Caco-2 (cell line): ENCODE measurements around the gene EVI2B. TPM values are rescaled to one million over a fixed set of nuclear protein-coding genes. Genes with fewer than 3 reads are reported as not detected.
A peak's percentile ranks its signal among the peaks of the same experiment; 100 is the strongest.

Experiments used
- BruUV-seq: library from RNA; stranded (reverse); fragments of 400-500 nt; replicated peaks from 2 replicates; lab custom pipeline; 2021; lab: Mats Ljungman, UMichigan
- CTCF ChIA-PET: fragments of 300-600 bp; sonication (Branson Sonifier 250); formaldehyde crosslinking; loops from one replicate; lab custom pipeline; 2022; ENCODE audit warnings: antibody characterized with exemption; lab: Charles Lee
- POLR2A ChIA-PET: fragments of 300-600 bp; sonication (Branson Sonifier 250); formaldehyde crosslinking; loops from one replicate; lab custom pipeline; 2022; ENCODE audit warnings: antibody characterized with exemption; lab: Charles Lee
- DNase-seq, 2 experiments: peaks; one replicate each; pipeline versions ENCODE4 v3.0.0 to v3.0.0-alpha.2; 2020 to 2022
- H3K27me3 ChIP-seq: replicated peaks from 2 replicates; pipeline ENCODE4 v1.6.0; 2011; ENCODE audit warnings: low read length; ENCODE audit not compliant: control insufficient read depth, insufficient read depth
- H3K36me3 ChIP-seq: 2 replicates; pipeline ENCODE4 v1.5.1; 2011; ENCODE audit warnings: low read length; ENCODE audit not compliant: control insufficient read depth, insufficient read depth
- H3K4me1 ChIP-seq: fragments of 250-450 bp; sonication (Bioruptor Pico); 2 replicates; pipeline ENCODE4 v1.5.1; 2020; ENCODE audit warnings: mild to moderate bottlenecking
- H3K4me3 ChIP-seq: 2 replicates; pipeline ENCODE4 v1.5.1; 2011; ENCODE audit warnings: low read depth, mild to moderate bottlenecking, control low read depth, low read length
- H3K9me3 ChIP-seq: fragments of 250-450 bp; sonication (Bioruptor Pico); 2 replicates; pipeline ENCODE4 v1.5.1; 2020; ENCODE audit warnings: mild to moderate bottlenecking, moderate library complexity
- H3K27ac Mint-ChIP-seq: one replicate; pipeline ENCODE4 v1.8.0; 2022; ENCODE audit warnings: mixed read lengths; ENCODE audit not compliant: unreplicated experiment
- H3K27me3 Mint-ChIP-seq: one replicate; pipeline ENCODE4 v1.8.0; 2022; ENCODE audit warnings: mixed read lengths; ENCODE audit not compliant: insufficient read depth, unreplicated experiment
- H3K36me3 Mint-ChIP-seq: one replicate; pipeline ENCODE4 v1.8.0; 2022; ENCODE audit warnings: mild to moderate bottlenecking, mixed read lengths; ENCODE audit not compliant: insufficient read depth, unreplicated experiment
- H3K4me1 Mint-ChIP-seq: one replicate; pipeline ENCODE4 v1.8.0; 2022; ENCODE audit warnings: low read depth, mixed read lengths; ENCODE audit not compliant: unreplicated experiment
- H3K4me3 Mint-ChIP-seq: one replicate; pipeline ENCODE4 v1.8.0; 2022; ENCODE audit warnings: mild to moderate bottlenecking, moderate library complexity, mixed read lengths; ENCODE audit not compliant: unreplicated experiment
- H3K9me3 Mint-ChIP-seq: one replicate; pipeline ENCODE4 v1.8.0; 2022; ENCODE audit warnings: mixed read lengths; ENCODE audit not compliant: unreplicated experiment
- intact Hi-C: fragments of 100-400 bp; cut with micrococcal nuclease; formaldehyde crosslinking; loops from one replicate; pipeline ENCODE4 v1.10.0; 2022; ENCODE audit not compliant: unreplicated experiment
- total RNA-seq: library from RNA; stranded (reverse); gene quantifications from 2 replicates; pipeline ENCODE4 v1.2.3, GENCODE V29; 2022
- TF ChIP-seq, protein P1 (sequence below), 2 experiments: fragments of 200-600 bp in 1 of 2; IDR thresholded peaks; 1 replicate in 1 of 2; 2 replicates in 1 of 2; pipeline versions ENCODE4 v1.5.1 to v1.8.0; 2011 to 2022; ENCODE audit warnings: antibody characterized with exemption in 1 of 2, control low read depth in 1 of 2, inconsistent platforms in 1 of 2, low read depth in 1 of 2, low read length in 1 of 2, mild to moderate bottlenecking in 1 of 2, moderate library complexity in 1 of 2; ENCODE audit not compliant: insufficient read depth in 1 of 2, severe bottlenecking in 1 of 2, unreplicated experiment in 1 of 2

EVI2B gene
- total RNA-seq, 1 experiment from 2014 or later = not detected

DNA sequence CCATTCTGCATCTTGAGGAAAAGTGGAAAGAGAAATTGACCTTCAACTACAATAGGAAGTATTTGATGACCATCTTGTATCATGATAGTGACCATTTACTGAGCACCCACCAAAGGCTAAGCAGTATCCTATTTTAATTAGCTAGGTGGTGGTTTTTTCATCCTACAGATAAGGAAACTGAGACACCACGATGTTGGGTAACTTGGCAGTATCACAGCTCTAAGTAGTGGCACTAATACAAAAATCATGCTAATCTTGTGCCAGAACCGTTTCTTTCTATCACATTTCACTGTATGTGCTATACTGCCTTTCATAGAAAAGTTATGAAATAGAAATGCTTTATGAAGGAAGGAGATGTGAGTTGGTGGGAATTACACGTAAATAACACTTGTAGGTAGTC lies 2.3 kb downstream of the EVI2B start:
- H3K4me1 Mint-ChIP-seq = no peaks in the 10 kb centered on the region
- Histone ChIP-seq H3K4me3 (no peak overlapping the region), H3K4me1 (no peaks in the 10 kb centered on the region), H3K36me3 (no peaks in the 10 kb centered on the region), H3K27me3 (no peaks in the 10 kb centered on the region), H3K9me3 (no peaks in the 10 kb centered on the region)
- POLR2A ChIA-PET = no interaction called here
- H3K4me3 Mint-ChIP-seq = no peak overlapping the region
- no peak for DNase-seq
- H3K9me3 Mint-ChIP-seq = no peaks in the 10 kb centered on the region
- no peaks in the 10 kb centered on the region for H3K27me3 Mint-ChIP-seq
- no TSS peak for BruUV-seq
- intact Hi-C loops = no loop called here
- peaks cover 14% of the 10 kb centered on the region for H3K36me3 Mint-ChIP-seq
- H3K27ac Mint-ChIP-seq = no peak overlapping the region
- TF ChIP-seq, protein P1, sequence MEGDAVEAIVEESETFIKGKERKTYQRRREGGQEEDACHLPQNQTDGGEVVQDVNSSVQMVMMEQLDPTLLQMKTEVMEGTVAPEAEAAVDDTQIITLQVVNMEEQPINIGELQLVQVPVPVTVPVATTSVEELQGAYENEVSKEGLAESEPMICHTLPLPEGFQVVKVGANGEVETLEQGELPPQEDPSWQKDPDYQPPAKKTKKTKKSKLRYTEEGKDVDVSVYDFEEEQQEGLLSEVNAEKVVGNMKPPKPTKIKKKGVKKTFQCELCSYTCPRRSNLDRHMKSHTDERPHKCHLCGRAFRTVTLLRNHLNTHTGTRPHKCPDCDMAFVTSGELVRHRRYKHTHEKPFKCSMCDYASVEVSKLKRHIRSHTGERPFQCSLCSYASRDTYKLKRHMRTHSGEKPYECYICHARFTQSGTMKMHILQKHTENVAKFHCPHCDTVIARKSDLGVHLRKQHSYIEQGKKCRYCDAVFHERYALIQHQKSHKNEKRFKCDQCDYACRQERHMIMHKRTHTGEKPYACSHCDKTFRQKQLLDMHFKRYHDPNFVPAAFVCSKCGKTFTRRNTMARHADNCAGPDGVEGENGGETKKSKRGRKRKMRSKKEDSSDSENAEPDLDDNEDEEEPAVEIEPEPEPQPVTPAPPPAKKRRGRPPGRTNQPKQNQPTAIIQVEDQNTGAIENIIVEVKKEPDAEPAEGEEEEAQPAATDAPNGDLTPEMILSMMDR (IDR thresholded peaks at IDR 0.05; ENCODE audit: insufficient read depth in 1 of 2, low read depth in 1 of 2, low read length in 1 of 2, severe bottlenecking in 1 of 2, unreplicated experiment in 1 of 2) = no peak
- CTCF ChIA-PET = no interaction called here

DNA sequence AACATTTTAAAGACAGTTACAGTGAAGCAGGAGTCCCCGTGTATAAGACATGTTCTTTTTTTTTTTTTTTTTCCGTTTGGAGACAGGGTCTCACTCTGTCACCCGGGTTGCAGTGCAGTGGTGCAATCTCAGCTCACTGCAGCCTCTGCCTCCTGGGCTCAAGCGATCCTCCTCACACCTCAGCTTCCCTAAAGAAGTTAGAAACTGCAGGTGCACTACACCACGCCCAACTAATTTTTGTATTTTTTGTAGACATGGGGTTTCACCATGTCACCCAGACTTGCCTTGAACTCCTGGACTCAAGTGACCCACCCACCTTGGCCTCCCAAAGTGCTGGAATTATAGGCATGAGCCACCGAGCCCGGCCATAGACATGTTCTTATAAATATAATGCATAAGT lies 3.0 kb downstream of the EVI2B start:
- Mint-ChIP-seq H3K9me3 (no peaks in the 10 kb centered on the region), H3K27me3 (no peaks in the 10 kb centered on the region), H3K36me3 (peaks cover 14% of the 10 kb centered on the region), H3K27ac (no peak overlapping the region), H3K4me1 (no peaks in the 10 kb centered on the region), H3K4me3 (no peak overlapping the region)
- intact Hi-C loops = no loop called here
- ChIA-PET CTCF (no interaction called here), POLR2A (no interaction called here)
- Histone ChIP-seq H3K27me3 (no peaks in the 10 kb centered on the region), H3K4me3 (no peak overlapping the region), H3K4me1 (no peaks in the 10 kb centered on the region), H3K9me3 (no peaks in the 10 kb centered on the region), H3K36me3 (no peaks in the 10 kb centered on the region)
- TF ChIP-seq, protein P1 (IDR thresholded peaks at IDR 0.05; ENCODE audit: insufficient read depth in 1 of 2, low read depth in 1 of 2, low read length in 1 of 2, severe bottlenecking in 1 of 2, unreplicated experiment in 1 of 2) = no peak
- no peak for DNase-seq
- no TSS peak for BruUV-seq

DNA sequence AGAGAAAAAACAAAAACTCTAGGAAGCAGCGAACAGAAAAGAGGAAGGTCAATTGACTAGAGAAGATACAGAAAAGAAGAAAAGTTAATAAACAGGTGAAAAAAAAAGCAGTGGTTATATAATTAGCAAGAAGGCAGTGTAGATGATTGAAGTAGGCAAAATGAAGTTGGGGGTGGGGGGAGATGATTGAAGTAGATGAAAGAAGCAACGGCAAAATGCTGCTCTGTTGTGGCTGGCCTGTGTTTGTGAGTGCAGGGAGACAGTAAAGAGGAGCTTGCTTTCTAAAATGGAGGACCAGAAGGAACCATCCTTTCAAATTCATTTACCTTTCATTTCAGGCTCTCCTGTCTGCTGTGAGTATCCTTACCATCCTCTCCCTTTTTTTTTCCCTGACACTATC lies 3.6 kb downstream of the EVI2B start:
- Mint-ChIP-seq H3K27ac (peak overlapping the region; percentile 21), H3K27me3 (no peaks in the 10 kb centered on the region), H3K9me3 (no peaks in the 10 kb centered on the region), H3K4me3 (no peak overlapping the region), H3K4me1 (no peaks in the 10 kb centered on the region), H3K36me3 (peaks cover 15% of the 10 kb centered on the region)
- Histone ChIP-seq H3K9me3 (no peaks in the 10 kb centered on the region), H3K4me1 (no peaks in the 10 kb centered on the region), H3K4me3 (no peak overlapping the region), H3K27me3 (no peaks in the 10 kb centered on the region), H3K36me3 (no peaks in the 10 kb centered on the region)
- ChIA-PET POLR2A (interaction anchor here (0.6 kb wide), 1 partner anchor 27 kb away, joined by 7 read pairs; no protein-coding TSS in a partner anchor), CTCF (no interaction called here)
- DNase-seq = no peak
- no TSS peak for BruUV-seq
- intact Hi-C loops = no loop called here
- TF ChIP-seq, protein P1 (IDR thresholded peaks at IDR 0.05; ENCODE audit: insufficient read depth in 1 of 2, low read depth in 1 of 2, low read length in 1 of 2, severe bottlenecking in 1 of 2, unreplicated experiment in 1 of 2) = no peak
